Liver (tissue), 9 donors: ENCODE data around the gene HOXA3. TPM values are rescaled to one million over a fixed set of nuclear protein-coding genes. Genes with fewer than 3 reads are reported as not detected.

Experiments used
- DNase-seq: peaks from one replicate; pipeline ENCODE4 v3.0.0-alpha.2; 2017; ENCODE audit warnings: low spot score
- H3K27ac ChIP-seq, 2 donors: one replicate each; pipeline ENCODE4 v1.7.0; 2013; ENCODE audit warnings: inconsistent platforms in 2 of 2, low read length in 2 of 2, control low read depth in 1 of 2, low read depth in 1 of 2, mild to moderate bottlenecking in 1 of 2
- H3K27me3 ChIP-seq, 4 donors: one replicate each; pipeline versions ENCODE4 v1.6.1 to v1.7.0; 2013; ENCODE audit warnings: low read length in 3 of 4, inconsistent platforms in 1 of 4, mild to moderate bottlenecking in 1 of 4, moderate library complexity in 1 of 4; ENCODE audit not compliant: control insufficient read depth in 4 of 4, insufficient read depth in 4 of 4
- H3K36me3 ChIP-seq, 4 donors: one replicate each; pipeline versions ENCODE4 v1.6.1 to v1.7.0; 2013; ENCODE audit warnings: low read length in 3 of 4, mild to moderate bottlenecking in 3 of 4, low read depth in 1 of 4, moderate library complexity in 1 of 4; ENCODE audit not compliant: control insufficient read depth in 4 of 4, insufficient read depth in 3 of 4
- H3K4me1 ChIP-seq, 4 donors: one replicate each; pipeline versions ENCODE4 v1.6.1 to v1.7.0; 2013; ENCODE audit warnings: low read length in 3 of 4, mild to moderate bottlenecking in 3 of 4, moderate library complexity in 1 of 4; ENCODE audit not compliant: control insufficient read depth in 4 of 4, insufficient read depth in 4 of 4
- H3K4me3 ChIP-seq, 3 donors: one replicate each; pipeline versions ENCODE4 v1.6.1 to v1.7.0; 2013; ENCODE audit warnings: low read length in 3 of 3, control low read depth in 1 of 3, low read depth in 1 of 3, mild to moderate bottlenecking in 1 of 3
- H3K9ac ChIP-seq, 2 donors: one replicate each; pipeline ENCODE4 v1.7.0; 2013; ENCODE audit warnings: low read length in 2 of 2, mild to moderate bottlenecking in 2 of 2, moderate library complexity in 2 of 2, control low read depth in 1 of 2, low read depth in 1 of 2
- H3K9me3 ChIP-seq, 4 donors: one replicate each; pipeline versions ENCODE4 v1.6.1 to v1.7.0; 2013; ENCODE audit warnings: low read length in 3 of 4; ENCODE audit not compliant: control insufficient read depth in 4 of 4
- ATF3 ChIP-seq: IDR thresholded peaks from 2 replicates; pipeline ENCODE4 v1.6.1; 2016; ENCODE audit warnings: antibody characterized with exemption
- EGR1 ChIP-seq, 2 donors: IDR thresholded peaks; 2 replicates each; pipeline ENCODE4 v1.6.1; 2016 to 2018; ENCODE audit warnings: antibody characterized with exemption in 2 of 2, low read depth in 2 of 2
- FOXA2 ChIP-seq: IDR thresholded peaks from 2 replicates; pipeline ENCODE4 v1.6.1; 2016; ENCODE audit warnings: antibody characterized with exemption
- GABPA ChIP-seq, 2 donors: IDR thresholded peaks in 1 of 2; conservative IDR thresholded peaks in 1 of 2; 2 replicates each; pipeline ENCODE4 v1.6.1; 2016; ENCODE audit warnings: antibody characterized with exemption in 2 of 2, mild to moderate bottlenecking in 1 of 2, moderate library complexity in 1 of 2
- HNF4A ChIP-seq, 2 donors: conservative IDR thresholded peaks; 2 replicates each; pipeline ENCODE4 v1.6.1; 2016; ENCODE audit warnings: antibody characterized with exemption in 2 of 2, mild to moderate bottlenecking in 2 of 2
- HNF4G ChIP-seq: IDR thresholded peaks from 2 replicates; pipeline ENCODE4 v1.6.1; 2016; ENCODE audit warnings: antibody characterized with exemption
- JUND ChIP-seq, 2 donors: IDR thresholded peaks; 2 replicates each; pipeline ENCODE4 v1.6.1; 2016; ENCODE audit warnings: antibody characterized with exemption in 2 of 2
- NR2F2 ChIP-seq: IDR thresholded peaks from 2 replicates; pipeline ENCODE4 v1.6.1; 2016; ENCODE audit warnings: antibody characterized with exemption
- RAD21 ChIP-seq, 2 donors: IDR thresholded peaks; 2 replicates each; pipeline ENCODE4 v1.6.1; 2016; ENCODE audit warnings: antibody characterized with exemption in 2 of 2, mild to moderate bottlenecking in 2 of 2
- RXRA ChIP-seq, 2 donors: IDR thresholded peaks; 2 replicates each; pipeline ENCODE4 v1.6.1; 2017 to 2018; ENCODE audit warnings: antibody characterized with exemption in 2 of 2, mild to moderate bottlenecking in 1 of 2
- SP1 ChIP-seq: IDR thresholded peaks from 2 replicates; pipeline ENCODE4 v1.6.1; 2018; ENCODE audit warnings: antibody characterized with exemption, mild to moderate bottlenecking
- TAF1 ChIP-seq: conservative IDR thresholded peaks from 2 replicates; pipeline ENCODE4 v1.6.1; 2016; ENCODE audit warnings: antibody characterized with exemption, mild to moderate bottlenecking
- YY1 ChIP-seq: IDR thresholded peaks from 2 replicates; pipeline ENCODE4 v1.6.1; 2016; ENCODE audit warnings: antibody characterized with exemption, mild to moderate bottlenecking
- ZBTB33 ChIP-seq: IDR thresholded peaks from 2 replicates; pipeline ENCODE4 v1.6.1; 2016; ENCODE audit warnings: antibody characterized with exemption
- WGBS: extraction: QIAGEN DNeasy Blood & Tissue Kit; methylation state at CpG from one replicate; pipeline ENCODE4 v1.1.7; 2013; 5-methylcytosine and 5-hydroxymethylcytosine counted together
- polyA plus RNA-seq, 2 donors: library from polyadenylated mRNA; stranded (reverse) in 1 of 2; unstranded in 1 of 2; fragments of 200-250 nt in 1 of 2; fragments of >200 nt in 1 of 2; fragmentation: Nextera tagmentation in 1 of 2; extraction: Ambion mirVana in 1 of 2; gene quantifications; one replicate each; pipeline versions ENCODE4 v1.2.1 to v1.2.3, GENCODE V29; 2013 to 2015
- total RNA-seq, 2 donors: library from RNA; depleted of rRNA; stranded (reverse); fragments of >200 nt; gene quantifications; one replicate each; pipeline ENCODE4 v1.2.3, GENCODE V29; 2014
- TF ChIP-seq, protein P1 (sequence below): fragments of 150-350 bp; IDR thresholded peaks from 2 replicates; pipeline ENCODE4 v1.5.1; 2017; ENCODE audit warnings: improper control_type of control experiment, low read depth, low read length; ENCODE audit not compliant: missing input control
- TF ChIP-seq, protein P2 (sequence below): IDR thresholded peaks from 2 replicates; pipeline ENCODE4 v1.6.1; 2016; ENCODE audit warnings: antibody characterized with exemption, mild to moderate bottlenecking
- TF ChIP-seq, protein P3 (sequence below): IDR thresholded peaks from 2 replicates; pipeline ENCODE4 v1.6.1; 2016; ENCODE audit warnings: antibody characterized with exemption
- donor health status: healthy.
- donor health status: healthy.
- donor health status: healthy.
- donor health status: healthy.
- donor health status: healthy.

HOXA3 gene
- total and polyA plus RNA-seq, 4 donors, result 0.11 to 0.28 (median 0.20) TPM

GRCh38 chr7:27071622-27072390, 80.6 kb downstream of the HOXA3 start:
- H3K4me1 ChIP-seq, result no peaks in the 10 kb centered on the region
- no peak overlapping the region for H3K9ac ChIP-seq
- WGBS, result 59% methylated on average over 6 of the region's 6 CpGs
- peaks cover 0 to 9% (median 1%) of the 10 kb centered on the region in 4 donors for H3K9me3 ChIP-seq
- no peak for DNase-seq
- peaks cover 0 to 3% (median 0%) of the 10 kb centered on the region in 4 donors for H3K27me3 ChIP-seq
- H3K27ac ChIP-seq, result no peak overlapping the region
- H3K36me3 ChIP-seq, result no peaks in the 10 kb centered on the region
- no peak overlapping the region for H3K4me3 ChIP-seq
- TF ChIP-seq NR2F2, result no peak
- TF ChIP-seq, protein P1, sequence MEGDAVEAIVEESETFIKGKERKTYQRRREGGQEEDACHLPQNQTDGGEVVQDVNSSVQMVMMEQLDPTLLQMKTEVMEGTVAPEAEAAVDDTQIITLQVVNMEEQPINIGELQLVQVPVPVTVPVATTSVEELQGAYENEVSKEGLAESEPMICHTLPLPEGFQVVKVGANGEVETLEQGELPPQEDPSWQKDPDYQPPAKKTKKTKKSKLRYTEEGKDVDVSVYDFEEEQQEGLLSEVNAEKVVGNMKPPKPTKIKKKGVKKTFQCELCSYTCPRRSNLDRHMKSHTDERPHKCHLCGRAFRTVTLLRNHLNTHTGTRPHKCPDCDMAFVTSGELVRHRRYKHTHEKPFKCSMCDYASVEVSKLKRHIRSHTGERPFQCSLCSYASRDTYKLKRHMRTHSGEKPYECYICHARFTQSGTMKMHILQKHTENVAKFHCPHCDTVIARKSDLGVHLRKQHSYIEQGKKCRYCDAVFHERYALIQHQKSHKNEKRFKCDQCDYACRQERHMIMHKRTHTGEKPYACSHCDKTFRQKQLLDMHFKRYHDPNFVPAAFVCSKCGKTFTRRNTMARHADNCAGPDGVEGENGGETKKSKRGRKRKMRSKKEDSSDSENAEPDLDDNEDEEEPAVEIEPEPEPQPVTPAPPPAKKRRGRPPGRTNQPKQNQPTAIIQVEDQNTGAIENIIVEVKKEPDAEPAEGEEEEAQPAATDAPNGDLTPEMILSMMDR, result no peak
- TF ChIP-seq ZBTB33, result no peak
- no peak for TF ChIP-seq SP1
- TF ChIP-seq EGR1 (IDR thresholded peaks at IDR 0.05; ENCODE audit: low read depth in 2 of 2), result no peak
- no peak for TF ChIP-seq ATF3
- TF ChIP-seq RXRA (IDR thresholded peaks at IDR 0.05), result no peak
- TF ChIP-seq HNF4A (conservative IDR thresholded peaks at IDR 0.05), result no peak
- TF ChIP-seq HNF4G, result no peak
- TF ChIP-seq, protein P2, sequence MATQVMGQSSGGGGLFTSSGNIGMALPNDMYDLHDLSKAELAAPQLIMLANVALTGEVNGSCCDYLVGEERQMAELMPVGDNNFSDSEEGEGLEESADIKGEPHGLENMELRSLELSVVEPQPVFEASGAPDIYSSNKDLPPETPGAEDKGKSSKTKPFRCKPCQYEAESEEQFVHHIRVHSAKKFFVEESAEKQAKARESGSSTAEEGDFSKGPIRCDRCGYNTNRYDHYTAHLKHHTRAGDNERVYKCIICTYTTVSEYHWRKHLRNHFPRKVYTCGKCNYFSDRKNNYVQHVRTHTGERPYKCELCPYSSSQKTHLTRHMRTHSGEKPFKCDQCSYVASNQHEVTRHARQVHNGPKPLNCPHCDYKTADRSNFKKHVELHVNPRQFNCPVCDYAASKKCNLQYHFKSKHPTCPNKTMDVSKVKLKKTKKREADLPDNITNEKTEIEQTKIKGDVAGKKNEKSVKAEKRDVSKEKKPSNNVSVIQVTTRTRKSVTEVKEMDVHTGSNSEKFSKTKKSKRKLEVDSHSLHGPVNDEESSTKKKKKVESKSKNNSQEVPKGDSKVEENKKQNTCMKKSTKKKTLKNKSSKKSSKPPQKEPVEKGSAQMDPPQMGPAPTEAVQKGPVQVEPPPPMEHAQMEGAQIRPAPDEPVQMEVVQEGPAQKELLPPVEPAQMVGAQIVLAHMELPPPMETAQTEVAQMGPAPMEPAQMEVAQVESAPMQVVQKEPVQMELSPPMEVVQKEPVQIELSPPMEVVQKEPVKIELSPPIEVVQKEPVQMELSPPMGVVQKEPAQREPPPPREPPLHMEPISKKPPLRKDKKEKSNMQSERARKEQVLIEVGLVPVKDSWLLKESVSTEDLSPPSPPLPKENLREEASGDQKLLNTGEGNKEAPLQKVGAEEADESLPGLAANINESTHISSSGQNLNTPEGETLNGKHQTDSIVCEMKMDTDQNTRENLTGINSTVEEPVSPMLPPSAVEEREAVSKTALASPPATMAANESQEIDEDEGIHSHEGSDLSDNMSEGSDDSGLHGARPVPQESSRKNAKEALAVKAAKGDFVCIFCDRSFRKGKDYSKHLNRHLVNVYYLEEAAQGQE, result no peak
- TF ChIP-seq, protein P3, sequence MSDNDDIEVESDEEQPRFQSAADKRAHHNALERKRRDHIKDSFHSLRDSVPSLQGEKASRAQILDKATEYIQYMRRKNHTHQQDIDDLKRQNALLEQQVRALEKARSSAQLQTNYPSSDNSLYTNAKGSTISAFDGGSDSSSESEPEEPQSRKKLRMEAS, result no peak
- TF ChIP-seq TAF1, result no peak
- no peak for TF ChIP-seq YY1
- no peak for TF ChIP-seq JUND (IDR thresholded peaks at IDR 0.05)

DNA sequence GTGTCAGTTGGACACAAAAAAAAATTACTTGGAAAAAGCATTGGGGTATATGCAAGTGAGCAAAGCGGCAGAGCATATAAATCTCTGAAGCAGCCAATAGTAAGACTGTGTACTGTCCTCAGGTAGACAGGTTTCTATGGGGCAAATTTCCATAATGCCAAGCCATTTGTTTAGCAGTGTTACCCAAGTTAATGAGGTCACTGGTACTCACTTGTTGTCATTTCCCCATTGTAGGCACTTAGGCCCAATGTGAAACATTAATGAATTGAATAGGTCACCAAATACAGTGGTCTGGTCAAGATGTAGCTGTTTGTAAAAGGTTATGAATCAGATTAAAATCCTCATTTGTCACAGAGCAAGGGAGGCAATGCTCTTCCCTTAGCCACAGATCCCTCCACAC, 84.1 kb downstream of the HOXA3 start:
- 100% methylated on average over 1 of the region's 1 CpG for WGBS

More for the DNA sequence above, 84.1 kb downstream of the HOXA3 start:
- DNase-seq, result no peak
- Histone ChIP-seq H3K4me3 (no peak overlapping the region), H3K27ac (no peak overlapping the region), H3K27me3 (no peaks in the 10 kb centered on the region), H3K9me3 (no peaks in the 10 kb centered on the region), H3K4me1 (no peaks in the 10 kb centered on the region), H3K36me3 (no peaks in the 10 kb centered on the region), H3K9ac (no peak overlapping the region)
- TF ChIP-seq HNF4G (no peak), GABPA (IDR thresholded peaks at IDR 0.05 in 1 of 2, conservative IDR thresholded peaks at IDR 0.05 in 1 of 2) (no peak), FOXA2 (no peak), NR2F2 (no peak), RAD21 (IDR thresholded peaks at IDR 0.05) (no peak), TAF1 (no peak), JUND (IDR thresholded peaks at IDR 0.05) (no peak)
- TF ChIP-seq, protein P3, result no peak
- TF ChIP-seq, protein P1, result no peak
